ENCODE measurements around the gene DCBLD1.

The DCBLD1 gene

DNA sequence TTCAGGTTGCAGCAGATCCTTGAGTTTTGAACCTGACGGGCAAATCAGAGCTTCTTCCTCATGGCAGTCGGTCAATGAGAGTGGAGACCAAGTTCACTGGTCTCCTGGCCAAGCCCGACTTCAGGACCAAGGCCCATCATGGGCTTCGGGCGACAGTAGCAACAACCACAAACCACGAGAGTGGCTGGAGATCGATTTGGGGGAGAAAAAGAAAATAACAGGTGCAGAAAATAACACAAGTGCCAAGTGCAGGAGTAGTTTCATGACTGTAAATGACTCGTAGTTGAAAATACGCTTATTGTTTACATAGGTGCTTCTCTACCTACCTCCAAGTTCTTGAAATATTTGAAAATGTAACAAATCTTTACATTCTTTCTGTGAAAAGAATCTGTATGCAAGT lies 56.1 kb downstream of the DCBLD1 start:
- no peak overlapping the region for H3K27ac ChIP-seq
- TF ChIP-seq, protein P1, sequence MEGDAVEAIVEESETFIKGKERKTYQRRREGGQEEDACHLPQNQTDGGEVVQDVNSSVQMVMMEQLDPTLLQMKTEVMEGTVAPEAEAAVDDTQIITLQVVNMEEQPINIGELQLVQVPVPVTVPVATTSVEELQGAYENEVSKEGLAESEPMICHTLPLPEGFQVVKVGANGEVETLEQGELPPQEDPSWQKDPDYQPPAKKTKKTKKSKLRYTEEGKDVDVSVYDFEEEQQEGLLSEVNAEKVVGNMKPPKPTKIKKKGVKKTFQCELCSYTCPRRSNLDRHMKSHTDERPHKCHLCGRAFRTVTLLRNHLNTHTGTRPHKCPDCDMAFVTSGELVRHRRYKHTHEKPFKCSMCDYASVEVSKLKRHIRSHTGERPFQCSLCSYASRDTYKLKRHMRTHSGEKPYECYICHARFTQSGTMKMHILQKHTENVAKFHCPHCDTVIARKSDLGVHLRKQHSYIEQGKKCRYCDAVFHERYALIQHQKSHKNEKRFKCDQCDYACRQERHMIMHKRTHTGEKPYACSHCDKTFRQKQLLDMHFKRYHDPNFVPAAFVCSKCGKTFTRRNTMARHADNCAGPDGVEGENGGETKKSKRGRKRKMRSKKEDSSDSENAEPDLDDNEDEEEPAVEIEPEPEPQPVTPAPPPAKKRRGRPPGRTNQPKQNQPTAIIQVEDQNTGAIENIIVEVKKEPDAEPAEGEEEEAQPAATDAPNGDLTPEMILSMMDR (IDR thresholded peaks at IDR 0.05) = no peak
- no peak for TF ChIP-seq ZFX (IDR thresholded peaks at IDR 0.05; ENCODE audit: borderline replicate concordance)

GRCh38 chr6:117540670-117541069 lies 58.2 kb downstream of the DCBLD1 start:
- TF ChIP-seq ZFX (IDR thresholded peaks at IDR 0.05; ENCODE audit: borderline replicate concordance) = no peak
- TF ChIP-seq, protein P1 (IDR thresholded peaks at IDR 0.05) = no peak
- H3K27ac ChIP-seq = no peak overlapping the region

- no peak overlapping the region for H3K27ac ChIP-seq
- TF ChIP-seq, protein P1 (IDR thresholded peaks at IDR 0.05) = no peak
- TF ChIP-seq ZFX (IDR thresholded peaks at IDR 0.05; ENCODE audit: borderline replicate concordance) = no peak
Observed at GRCh38 chr6:117542493-117542892, 60.0 kb downstream of the DCBLD1 start.

DNA sequence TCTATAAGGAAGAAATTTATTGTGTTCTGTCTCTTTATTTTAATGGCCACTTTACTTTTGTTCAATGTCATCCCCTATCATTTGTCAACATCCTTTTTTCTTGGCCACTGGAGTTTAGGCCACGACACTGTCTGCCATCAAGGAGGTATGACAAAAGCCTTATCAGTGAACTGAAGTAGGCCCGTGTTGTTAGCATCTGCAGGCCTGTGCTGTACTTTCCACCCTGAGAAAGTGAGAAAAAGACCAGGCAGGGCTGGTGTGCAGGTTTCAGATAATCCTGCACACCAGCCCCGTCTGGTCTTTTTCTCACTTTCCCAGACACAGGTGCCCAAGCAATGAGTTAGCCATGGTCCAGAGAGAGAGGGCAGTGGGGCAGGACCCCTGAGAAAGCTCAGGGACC lies 62.2 kb downstream of the DCBLD1 start:
- TF ChIP-seq ZFX (IDR thresholded peaks at IDR 0.05; ENCODE audit: borderline replicate concordance) = no peak
- TF ChIP-seq, protein P1 (IDR thresholded peaks at IDR 0.05) = no peak
- H3K27ac ChIP-seq = no peak overlapping the region

DNA sequence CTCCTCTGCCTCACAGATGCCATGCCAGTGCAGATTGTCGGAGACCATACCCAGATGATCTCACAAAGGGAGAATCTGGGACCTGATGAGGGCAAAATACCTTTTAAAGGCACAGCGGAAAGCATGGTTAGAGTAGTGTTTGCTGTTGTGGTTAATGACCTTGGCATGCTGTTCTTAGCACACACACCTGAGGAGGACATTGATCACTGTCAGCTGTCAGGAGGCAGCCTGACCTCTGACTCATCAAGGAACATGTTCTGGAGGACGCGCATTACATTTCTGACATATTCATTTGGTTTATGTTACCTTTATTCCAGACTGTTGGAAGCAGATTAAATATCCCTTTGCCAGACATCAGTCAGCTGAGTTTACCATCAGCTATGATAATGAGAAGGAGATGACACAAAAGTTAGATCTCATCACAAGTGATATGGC lies 62.7 kb downstream of the DCBLD1 start:
- H3K27ac ChIP-seq = no peak overlapping the region
- TF ChIP-seq, protein P1 (IDR thresholded peaks at IDR 0.05) = no peak
- TF ChIP-seq ZFX (IDR thresholded peaks at IDR 0.05; ENCODE audit: borderline replicate concordance) = no peak

GRCh38 chr6:117546674-117547073 lies 64.2 kb downstream of the DCBLD1 start:
- H3K27ac ChIP-seq = no peak overlapping the region
- no peak for TF ChIP-seq ZFX (IDR thresholded peaks at IDR 0.05; ENCODE audit: borderline replicate concordance)
- TF ChIP-seq, protein P1 (IDR thresholded peaks at IDR 0.05) = no peak

- TF ChIP-seq, protein P1 (IDR thresholded peaks at IDR 0.05) = no peak
- TF ChIP-seq ZFX (IDR thresholded peaks at IDR 0.05; ENCODE audit: borderline replicate concordance) = no peak
Observed at GRCh38 chr6:117547688-117548621, 65.5 kb downstream of the DCBLD1 start.

More at GRCh38 chr6:117547688-117548621, 65.5 kb downstream of the DCBLD1 start:
- no peak overlapping the region for H3K27ac ChIP-seq
